ENCODE measurements around the gene CDC42.
"Not testable (repeated sequence)": the region's sequence is repeated elsewhere in the genome, so short reads cannot be mapped to it uniquely, and the experiment has no call there.

The CDC42 gene

DNA sequence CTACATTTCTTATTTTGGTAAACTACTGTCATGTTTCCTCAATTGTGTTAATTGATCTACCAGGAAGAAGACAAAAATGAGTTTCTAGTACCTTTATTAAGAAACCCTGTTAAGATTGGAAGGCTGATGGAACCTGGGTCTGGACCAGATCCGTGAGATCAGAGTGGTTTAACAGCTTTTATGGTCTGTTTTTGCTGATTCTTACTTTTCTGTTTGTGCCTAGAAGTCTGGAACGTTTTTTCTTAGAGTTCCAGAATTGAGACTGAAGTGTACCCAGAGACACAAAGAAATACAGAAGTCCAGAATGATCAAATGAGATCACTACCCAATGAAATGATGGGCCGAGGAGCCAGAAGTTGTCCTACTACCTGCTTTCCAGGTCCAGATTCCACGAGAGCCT is 22.5 kb upstream of the CDC42 start:
- no peak overlapping the region for H3K4me3 ChIP-seq (ENCODE audit: low read depth, low read length)
- no peaks in the 10 kb centered on the region for H3K9me3 ChIP-seq (ENCODE audit: severe bottlenecking)
- H3K27me3 ChIP-seq (ENCODE audit: insufficient read depth, low read depth, severe bottlenecking): no peaks in the 10 kb centered on the region
- no peak overlapping the region for H3K27ac ChIP-seq
- DNase-seq: no peak
- TF ChIP-seq, protein P1, sequence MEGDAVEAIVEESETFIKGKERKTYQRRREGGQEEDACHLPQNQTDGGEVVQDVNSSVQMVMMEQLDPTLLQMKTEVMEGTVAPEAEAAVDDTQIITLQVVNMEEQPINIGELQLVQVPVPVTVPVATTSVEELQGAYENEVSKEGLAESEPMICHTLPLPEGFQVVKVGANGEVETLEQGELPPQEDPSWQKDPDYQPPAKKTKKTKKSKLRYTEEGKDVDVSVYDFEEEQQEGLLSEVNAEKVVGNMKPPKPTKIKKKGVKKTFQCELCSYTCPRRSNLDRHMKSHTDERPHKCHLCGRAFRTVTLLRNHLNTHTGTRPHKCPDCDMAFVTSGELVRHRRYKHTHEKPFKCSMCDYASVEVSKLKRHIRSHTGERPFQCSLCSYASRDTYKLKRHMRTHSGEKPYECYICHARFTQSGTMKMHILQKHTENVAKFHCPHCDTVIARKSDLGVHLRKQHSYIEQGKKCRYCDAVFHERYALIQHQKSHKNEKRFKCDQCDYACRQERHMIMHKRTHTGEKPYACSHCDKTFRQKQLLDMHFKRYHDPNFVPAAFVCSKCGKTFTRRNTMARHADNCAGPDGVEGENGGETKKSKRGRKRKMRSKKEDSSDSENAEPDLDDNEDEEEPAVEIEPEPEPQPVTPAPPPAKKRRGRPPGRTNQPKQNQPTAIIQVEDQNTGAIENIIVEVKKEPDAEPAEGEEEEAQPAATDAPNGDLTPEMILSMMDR (IDR thresholded peaks at IDR 0.05; ENCODE audit: low read depth, low read length): no peak
- H3K36me3 ChIP-seq: peaks cover 7% of the 10 kb centered on the region

- Histone ChIP-seq H3K27me3 (ENCODE audit: insufficient read depth, low read depth, severe bottlenecking) (no peaks in the 10 kb centered on the region), H3K4me3 (ENCODE audit: low read depth, low read length) (no peak overlapping the region), H3K36me3 (peaks cover 5% of the 10 kb centered on the region), H3K9me3 (ENCODE audit: severe bottlenecking) (no peaks in the 10 kb centered on the region), H3K27ac (no peak overlapping the region)
- no peak for DNase-seq
- TF ChIP-seq, protein P1 (IDR thresholded peaks at IDR 0.05; ENCODE audit: low read depth, low read length): no peak
These were observed 22.0 kb upstream of the CDC42 start for GRCh38 chr1:22030473-22030872.

DNA sequence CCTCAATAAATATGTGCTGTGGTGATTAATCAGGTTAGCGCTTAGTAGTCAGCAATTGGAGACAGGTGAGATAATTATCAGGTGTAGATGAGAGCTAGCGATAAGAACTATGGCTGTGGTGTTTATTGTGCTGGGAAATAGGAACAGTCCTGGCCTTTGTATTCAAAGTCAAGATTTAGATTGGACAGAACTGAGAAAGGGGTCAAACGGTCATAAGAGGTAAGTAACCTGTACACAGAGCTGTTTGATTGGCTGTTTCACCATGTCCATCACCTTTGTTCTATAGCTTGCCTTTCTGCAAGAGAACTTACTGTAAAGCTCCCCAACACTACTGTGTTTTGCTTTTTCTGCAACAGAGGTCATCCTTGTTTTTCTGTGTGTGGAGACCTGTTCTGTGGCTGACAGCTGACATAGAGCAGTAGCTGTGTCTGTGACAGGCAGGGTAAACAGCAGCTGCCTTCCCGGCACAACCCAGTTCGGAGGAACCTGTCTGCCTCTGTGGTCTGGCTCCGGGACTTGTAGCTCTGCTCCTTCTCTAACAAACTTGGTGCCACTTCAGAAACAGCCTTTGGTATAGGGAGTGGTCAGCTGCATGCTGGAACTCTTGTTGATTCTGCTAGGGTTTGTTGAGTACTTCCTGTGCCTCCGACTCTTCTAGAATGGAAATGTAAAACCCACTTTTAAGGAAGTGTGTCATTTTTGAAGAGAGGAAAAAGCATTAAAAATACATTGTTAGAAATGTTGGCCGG is 21.1 kb upstream of the CDC42 start:
- H3K4me3 ChIP-seq (ENCODE audit: low read depth, low read length): no peak overlapping the region
- no peak overlapping the region for H3K27ac ChIP-seq
- peaks cover 3% of the 10 kb centered on the region for H3K36me3 ChIP-seq
- no peaks in the 10 kb centered on the region for H3K27me3 ChIP-seq (ENCODE audit: insufficient read depth, low read depth, severe bottlenecking)
- TF ChIP-seq, protein P1 (IDR thresholded peaks at IDR 0.05; ENCODE audit: low read depth, low read length): no peak
- no peak for DNase-seq
- no peaks in the 10 kb centered on the region for H3K9me3 ChIP-seq (ENCODE audit: severe bottlenecking)

DNA sequence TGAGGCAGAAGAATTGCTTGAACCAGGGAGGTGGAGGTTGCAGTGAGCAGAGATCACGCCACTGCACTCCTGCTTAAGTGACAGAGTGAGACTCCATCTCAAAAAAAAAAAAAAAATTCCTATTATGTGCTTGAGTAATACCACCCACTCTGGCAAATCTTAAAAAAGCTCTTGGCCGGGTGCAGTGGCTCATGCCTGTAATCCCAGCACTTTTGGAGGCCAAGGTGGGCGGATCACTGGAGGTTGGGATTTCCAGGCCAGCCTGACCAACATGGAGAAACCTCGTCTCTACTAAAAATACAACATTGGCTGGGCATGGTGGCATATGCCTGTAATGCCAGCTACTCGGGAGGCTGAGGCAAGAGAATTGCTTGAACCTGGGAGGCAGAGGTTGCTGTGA is 17.7 kb upstream of the CDC42 start:
- not testable (repeated sequence) for H3K27ac ChIP-seq; H3K27me3 ChIP-seq (ENCODE audit: insufficient read depth, low read depth, severe bottlenecking); DNase-seq; H3K36me3 ChIP-seq; H3K4me3 ChIP-seq (ENCODE audit: low read depth, low read length); H3K9me3 ChIP-seq (ENCODE audit: severe bottlenecking)

DNA sequence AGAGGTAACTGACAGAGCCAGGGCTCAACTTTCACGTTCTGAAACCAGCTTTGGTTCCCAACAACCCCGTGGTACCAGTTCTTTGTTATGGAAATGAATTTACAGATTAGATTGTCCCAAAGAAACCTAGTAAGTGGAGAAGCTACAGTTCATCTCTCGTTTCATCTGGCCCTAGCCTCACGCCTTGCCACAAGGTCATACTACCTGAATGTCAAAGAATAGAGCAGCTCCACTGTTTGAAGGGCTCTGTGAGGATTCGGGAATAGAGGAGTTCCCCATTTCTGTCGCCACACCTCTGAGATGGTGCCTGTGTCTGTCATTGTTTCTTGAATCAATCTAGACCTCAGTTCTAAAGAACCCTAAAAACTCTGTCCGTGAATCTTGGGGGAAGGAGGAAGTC is 15.0 kb upstream of the CDC42 start:
- H3K27me3 ChIP-seq (ENCODE audit: insufficient read depth, low read depth, severe bottlenecking): no peaks in the 10 kb centered on the region
- TF ChIP-seq, protein P1 (IDR thresholded peaks at IDR 0.05; ENCODE audit: low read depth, low read length): no peak
- DNase-seq: no peak
- H3K27ac ChIP-seq: no peak overlapping the region
- no peak overlapping the region for H3K4me3 ChIP-seq (ENCODE audit: low read depth, low read length)
- H3K9me3 ChIP-seq (ENCODE audit: severe bottlenecking): no peaks in the 10 kb centered on the region
- no peaks in the 10 kb centered on the region for H3K36me3 ChIP-seq

GRCh38 chr1:22038036-22038435 is 14.5 kb upstream of the CDC42 start:
- H3K9me3 ChIP-seq (ENCODE audit: severe bottlenecking): no peaks in the 10 kb centered on the region
- no peak overlapping the region for H3K4me3 ChIP-seq (ENCODE audit: low read depth, low read length)
- no peak overlapping the region for H3K27ac ChIP-seq
- no peaks in the 10 kb centered on the region for H3K27me3 ChIP-seq (ENCODE audit: insufficient read depth, low read depth, severe bottlenecking)
- TF ChIP-seq, protein P1 (IDR thresholded peaks at IDR 0.05; ENCODE audit: low read depth, low read length): no peak
- no peaks in the 10 kb centered on the region for H3K36me3 ChIP-seq
- DNase-seq: no peak
